H9 (cell line): ENCODE results near the gene TBC1D12. TPM values are rescaled to one million over a fixed set of nuclear protein-coding genes. Genes with fewer than 3 reads are reported as not detected.

Experiments used
- DNase-seq: peaks from one replicate; pipeline ENCODE4 v3.0.0-alpha.2; 2017
- H2AFZ ChIP-seq: one replicate; pipeline ENCODE4 v1.6.1; 2013; ENCODE audit warnings: mild to moderate bottlenecking, low read length, control low read depth, moderate library complexity
- H2AK5ac ChIP-seq: 2 replicates; pipeline ENCODE4 v1.6.1; 2013; ENCODE audit warnings: low read length, control low read depth, mixed read lengths; ENCODE audit not compliant: insufficient read length
- H2BK120ac ChIP-seq: one replicate; pipeline ENCODE4 v1.6.1; 2013; ENCODE audit warnings: low read depth, mild to moderate bottlenecking, low read length, control low read depth, inconsistent platforms; ENCODE audit not compliant: poor library complexity, severe bottlenecking
- H2BK12ac ChIP-seq: 2 replicates; pipeline ENCODE4 v1.6.1; 2013; ENCODE audit warnings: low read length, control low read depth, mixed read lengths, low read depth; ENCODE audit not compliant: insufficient read length
- H2BK15ac ChIP-seq: 2 replicates; pipeline ENCODE4 v1.6.1; 2013; ENCODE audit warnings: low read depth, low read length, control low read depth
- H2BK20ac ChIP-seq: one replicate; pipeline ENCODE4 v1.6.1; 2013; ENCODE audit warnings: low read depth, mild to moderate bottlenecking, low read length, control low read depth, inconsistent platforms; ENCODE audit not compliant: poor library complexity, severe bottlenecking
- H2BK5ac ChIP-seq: 2 replicates; pipeline ENCODE4 v1.6.1; 2013; ENCODE audit warnings: low read length, control low read depth, mixed read lengths; ENCODE audit not compliant: insufficient read length
- H3K14ac ChIP-seq: 2 replicates; pipeline ENCODE4 v1.6.1; 2013; ENCODE audit warnings: low read length, control low read depth; ENCODE audit not compliant: insufficient read depth
- H3K18ac ChIP-seq: 2 replicates; pipeline ENCODE4 v1.6.1; 2013; ENCODE audit warnings: low read depth, mild to moderate bottlenecking, mixed read lengths, low read length, control low read depth; ENCODE audit not compliant: insufficient read length
- H3K23ac ChIP-seq: 2 replicates; pipeline ENCODE4 v1.6.1; 2013; ENCODE audit warnings: low read length, control low read depth, mixed read lengths, low read depth; ENCODE audit not compliant: insufficient read length
- H3K23me2 ChIP-seq: 2 replicates; pipeline ENCODE4 v1.6.1; 2013; ENCODE audit warnings: low read depth, mild to moderate bottlenecking, mixed read lengths, low read length, control low read depth; ENCODE audit not compliant: insufficient read length, poor library complexity, severe bottlenecking
- H3K27ac ChIP-seq: 2 replicates; pipeline ENCODE4 v1.5.1; 2013; ENCODE audit warnings: low read length, control low read depth, mixed read lengths, low read depth; ENCODE audit not compliant: insufficient read length
- H3K27me3 ChIP-seq: 2 replicates; pipeline ENCODE4 v1.6.1; 2013; ENCODE audit warnings: low read length, control low read depth, inconsistent platforms; ENCODE audit not compliant: insufficient read depth
- H3K4ac ChIP-seq: 2 replicates; pipeline ENCODE4 v1.6.1; 2013; ENCODE audit warnings: low read depth, mild to moderate bottlenecking, control low read depth, inconsistent platforms, low read length, moderate library complexity
- H3K4me1 ChIP-seq: 2 replicates; pipeline ENCODE4 v1.6.1; 2013; ENCODE audit warnings: low read length, control low read depth, inconsistent platforms; ENCODE audit not compliant: insufficient read depth
- H3K4me2 ChIP-seq: 2 replicates; pipeline ENCODE4 v1.6.1; 2013; ENCODE audit warnings: low read length, control low read depth, mixed read lengths; ENCODE audit not compliant: insufficient read length, insufficient read depth
- H3K56ac ChIP-seq: 2 replicates; pipeline ENCODE4 v1.6.1; 2013; ENCODE audit warnings: low read depth, mild to moderate bottlenecking, mixed read lengths, low read length, control low read depth; ENCODE audit not compliant: insufficient read length
- H3K79me1 ChIP-seq: 2 replicates; pipeline ENCODE4 v1.6.1; 2013; ENCODE audit warnings: low read depth, mild to moderate bottlenecking, moderate library complexity, low read length, control low read depth, inconsistent platforms; ENCODE audit not compliant: insufficient read depth, poor library complexity, severe bottlenecking
- H3K79me2 ChIP-seq: 2 replicates; pipeline ENCODE4 v1.6.1; 2013; ENCODE audit warnings: low read length, control low read depth, inconsistent platforms; ENCODE audit not compliant: insufficient read depth
- H3K9ac ChIP-seq: 2 replicates; pipeline ENCODE4 v1.6.1; 2013; ENCODE audit warnings: low read length, control low read depth, mixed read lengths; ENCODE audit not compliant: insufficient read length; ENCODE audit errors: extremely low read depth
- H3K9me3 ChIP-seq: one replicate; pipeline ENCODE4 v1.6.1; 2013; ENCODE audit warnings: low read depth, low read length, inconsistent platforms; ENCODE audit not compliant: control insufficient read depth
- H3T11ph ChIP-seq: one replicate; pipeline ENCODE4 v1.6.1; 2013; ENCODE audit warnings: mild to moderate bottlenecking, low read length, control low read depth, inconsistent platforms
- H4K20me1 ChIP-seq: one replicate; pipeline ENCODE4 v1.6.1; 2013; ENCODE audit not compliant: control insufficient read depth, insufficient read length, insufficient read depth
- H4K5ac ChIP-seq: 2 replicates; pipeline ENCODE4 v1.6.1; 2013; ENCODE audit warnings: low read depth, mild to moderate bottlenecking, mixed read lengths, low read length, control low read depth; ENCODE audit not compliant: insufficient read length
- H4K8ac ChIP-seq: replicated peaks from 2 replicates; pipeline ENCODE4 v1.6.1; 2013; ENCODE audit warnings: low read length, control low read depth, mixed read lengths, low read depth; ENCODE audit not compliant: insufficient read length
- H4K91ac ChIP-seq: 2 replicates; pipeline ENCODE4 v1.6.1; 2013; ENCODE audit warnings: low read depth, mild to moderate bottlenecking, moderate library complexity, mixed read lengths, low read length, control low read depth; ENCODE audit not compliant: insufficient read length
- H3K27ac Mint-ChIP-seq, 3 experiments: 2 replicates in 2 of 3; 3 replicates in 1 of 3; pipeline ENCODE4 v1.8.0; 2020 to 2021; ENCODE audit warnings: mixed read lengths in 3 of 3, mild to moderate bottlenecking in 1 of 3, moderate library complexity in 1 of 3
- H3K27me3 Mint-ChIP-seq: 2 replicates; pipeline ENCODE4 v1.8.0; 2021; ENCODE audit warnings: low read depth, mild to moderate bottlenecking, moderate library complexity, mixed read lengths
- H3K36me3 Mint-ChIP-seq, 3 experiments: 2 replicates in 2 of 3; 3 replicates in 1 of 3; pipeline ENCODE4 v1.8.0; 2020 to 2021; ENCODE audit warnings: low read depth in 3 of 3, mixed read lengths in 3 of 3; ENCODE audit not compliant: insufficient read depth in 1 of 3
- H3K4me1 Mint-ChIP-seq, 2 experiments: 2 replicates each; pipeline ENCODE4 v1.8.0; 2020; ENCODE audit warnings: mixed read lengths in 2 of 2
- H3K4me3 Mint-ChIP-seq, 2 experiments: 2 replicates in 1 of 2; 3 replicates in 1 of 2; pipeline ENCODE4 v1.8.0; 2020 to 2021; ENCODE audit warnings: mild to moderate bottlenecking in 2 of 2, mixed read lengths in 2 of 2, moderate library complexity in 1 of 2
- H3K9me3 Mint-ChIP-seq, 2 experiments: 2 replicates in 1 of 2; 3 replicates in 1 of 2; pipeline ENCODE4 v1.8.0; 2020; ENCODE audit warnings: mild to moderate bottlenecking in 2 of 2, mixed read lengths in 2 of 2, moderate library complexity in 1 of 2
- WGBS: extraction: QIAGEN DNeasy Blood & Tissue Kit; methylation state at CpG from one replicate; pipeline ENCODE4 v1.1.7; 2013; ENCODE audit warnings: missing lambda C conversion rate, low lambda C conversion rate, mixed read lengths; ENCODE audit not compliant: insufficient read length; ENCODE audit errors: extremely low coverage; 5-methylcytosine and 5-hydroxymethylcytosine counted together
- total RNA-seq: library from RNA; stranded (reverse); gene quantifications from 2 replicates; pipeline ENCODE4 v1.2.1, GENCODE V29; 2021
- TF ChIP-seq, protein P1 (sequence below): fragments of 200-600 bp; sonication (generic); conservative IDR thresholded peaks from 3 replicates; pipeline ENCODE4 v1.8.0; 2021; ENCODE audit warnings: antibody characterized with exemption, mild to moderate bottlenecking

TBC1D12 gene
- total RNA-seq, 1 experiment from 2014 or later: 2.0 TPM

DNA sequence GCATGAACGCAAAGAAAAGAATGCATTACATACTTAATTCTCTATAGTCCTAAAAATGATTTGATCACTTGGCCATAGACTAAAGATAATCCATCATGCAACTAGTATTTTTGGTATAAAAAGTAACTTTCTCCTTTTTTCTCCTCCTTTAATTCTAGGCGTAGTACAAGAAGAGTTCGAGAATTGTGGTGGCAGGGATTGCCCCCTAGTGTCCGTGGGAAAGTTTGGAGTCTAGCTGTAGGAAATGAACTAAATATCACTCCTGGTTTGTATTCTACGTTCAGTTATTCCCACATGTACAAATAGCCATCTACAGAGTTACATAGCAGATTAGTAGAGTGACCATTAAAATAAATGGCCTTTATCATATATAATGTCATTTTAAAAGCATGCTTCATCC lies 97.7 kb downstream of the TBC1D12 start:
- no peak overlapping the region for H3K4me3 Mint-ChIP-seq
- Histone ChIP-seq H4K91ac (no peak overlapping the region), H3K14ac (no peak overlapping the region), H3K56ac (no peak overlapping the region), H4K20me1 (no peaks in the 10 kb centered on the region), H2BK20ac (no peak overlapping the region), H3K4me1 (no peaks in the 10 kb centered on the region), H3K4me2 (no peak overlapping the region), H2AK5ac (no peak overlapping the region), H2AFZ (no peak overlapping the region), H3K9ac (no peak overlapping the region), H2BK12ac (no peak overlapping the region), H3K79me1 (no peaks in the 10 kb centered on the region), H3T11ph (no peak overlapping the region), H3K79me2 (no peaks in the 10 kb centered on the region), H3K27me3 (no peaks in the 10 kb centered on the region), H3K23ac (no peak overlapping the region), H3K9me3 (no peaks in the 10 kb centered on the region), H2BK15ac (no peak overlapping the region), H3K27ac (no peak overlapping the region), H4K5ac (no peak overlapping the region), H3K18ac (no peak overlapping the region), H4K8ac (no peak overlapping the region), H2BK120ac (no peak overlapping the region), H2BK5ac (no peak overlapping the region), H3K23me2 (no peaks in the 10 kb centered on the region), H3K4ac (no peak overlapping the region)
- no peak for DNase-seq
- no CpG with 5 or more reads among the region's 5 CpGs for WGBS
- TF ChIP-seq, protein P1, sequence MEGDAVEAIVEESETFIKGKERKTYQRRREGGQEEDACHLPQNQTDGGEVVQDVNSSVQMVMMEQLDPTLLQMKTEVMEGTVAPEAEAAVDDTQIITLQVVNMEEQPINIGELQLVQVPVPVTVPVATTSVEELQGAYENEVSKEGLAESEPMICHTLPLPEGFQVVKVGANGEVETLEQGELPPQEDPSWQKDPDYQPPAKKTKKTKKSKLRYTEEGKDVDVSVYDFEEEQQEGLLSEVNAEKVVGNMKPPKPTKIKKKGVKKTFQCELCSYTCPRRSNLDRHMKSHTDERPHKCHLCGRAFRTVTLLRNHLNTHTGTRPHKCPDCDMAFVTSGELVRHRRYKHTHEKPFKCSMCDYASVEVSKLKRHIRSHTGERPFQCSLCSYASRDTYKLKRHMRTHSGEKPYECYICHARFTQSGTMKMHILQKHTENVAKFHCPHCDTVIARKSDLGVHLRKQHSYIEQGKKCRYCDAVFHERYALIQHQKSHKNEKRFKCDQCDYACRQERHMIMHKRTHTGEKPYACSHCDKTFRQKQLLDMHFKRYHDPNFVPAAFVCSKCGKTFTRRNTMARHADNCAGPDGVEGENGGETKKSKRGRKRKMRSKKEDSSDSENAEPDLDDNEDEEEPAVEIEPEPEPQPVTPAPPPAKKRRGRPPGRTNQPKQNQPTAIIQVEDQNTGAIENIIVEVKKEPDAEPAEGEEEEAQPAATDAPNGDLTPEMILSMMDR: peak; percentile 63
- H3K9me3 Mint-ChIP-seq: no peaks in the 10 kb centered on the region
- no peaks in the 10 kb centered on the region; the same call in 1 of the 2 replicates for H3K27me3 Mint-ChIP-seq
- H3K27ac Mint-ChIP-seq: no peak overlapping the region
- H3K4me1 Mint-ChIP-seq: no peaks in the 10 kb centered on the region
- no peaks in the 10 kb centered on the region for H3K36me3 Mint-ChIP-seq
